NCI-H1417 (cell line): ENCODE results near the gene SPOCD1.

Experiments used
- DNase-seq, 3 experiments: peaks; one replicate each; lab custom pipeline; 2025; lab: John Stamatoyannopoulos, UW

SPOCD1 gene

GRCh38 chr1:31799895-31800673, 15.7 kb downstream of the SPOCD1 start:
- no peak for DNase-seq

GRCh38 chr1:31799196-31799894, 16.5 kb downstream of the SPOCD1 start:
- no peak for DNase-seq

GRCh38 chr1:31798433-31799195, 17.2 kb downstream of the SPOCD1 start:
- DNase-seq, result no peak

GRCh38 chr1:31798086-31798432, 17.8 kb downstream of the SPOCD1 start:
- no peak for DNase-seq

GRCh38 chr1:31797216-31797615, 18.6 kb downstream of the SPOCD1 start:
- no peak for DNase-seq

GRCh38 chr1:31796707-31797106, 19.1 kb downstream of the SPOCD1 start:
- DNase-seq, result no peak

- peak; percentile 6 to 39 (median 9) for DNase-seq
Observed at GRCh38 chr1:31795801-31796621, 19.8 kb downstream of the SPOCD1 start.

- DNase-seq, result no peak
Observed at GRCh38 chr1:31795096-31795675, 20.6 kb downstream of the SPOCD1 start.

- no peak for DNase-seq
Observed at GRCh38 chr1:31793586-31794285, 22.1 kb downstream of the SPOCD1 start.

GRCh38 chr1:31793086-31793485, 22.7 kb downstream of the SPOCD1 start:
- no peak for DNase-seq

GRCh38 chr1:31792541-31792940, 23.3 kb downstream of the SPOCD1 start:
- DNase-seq, result no peak

- no peak for DNase-seq
Observed at GRCh38 chr1:31792116-31792515, 23.7 kb downstream of the SPOCD1 start.

GRCh38 chr1:31791131-31791858, 24.5 kb downstream of the SPOCD1 start:
- DNase-seq, result no peak

- DNase-seq, result no peak
Observed at GRCh38 chr1:31790641-31791091, 25.2 kb downstream of the SPOCD1 start.

GRCh38 chr1:31790140-31790539, 25.7 kb downstream of the SPOCD1 start:
- no peak for DNase-seq

GRCh38 chr1:31789259-31790065, 26.4 kb downstream of the SPOCD1 start:
- peak; percentile 74 to 87 (median 75) for DNase-seq

GRCh38 chr1:31788825-31789256, 27.0 kb downstream of the SPOCD1 start:
- peak in 1 of 3 experiments; percentile 77 for DNase-seq

- peak; percentile 44 to 88 (median 73) for DNase-seq
Observed at GRCh38 chr1:31788138-31788824, 27.5 kb downstream of the SPOCD1 start.

GRCh38 chr1:31787786-31788137, 28.1 kb downstream of the SPOCD1 start:
- no peak for DNase-seq
